ENCODE measurements around the gene DOC2B. TPM values are rescaled to one million over a fixed set of nuclear protein-coding genes. Genes with fewer than 3 reads are reported as not detected.

The DOC2B gene
- polyA plus RNA-seq, 1 donor (not counting 4 experiments of a cell fraction or from before 2014, with no cell fraction given): not detected

DNA sequence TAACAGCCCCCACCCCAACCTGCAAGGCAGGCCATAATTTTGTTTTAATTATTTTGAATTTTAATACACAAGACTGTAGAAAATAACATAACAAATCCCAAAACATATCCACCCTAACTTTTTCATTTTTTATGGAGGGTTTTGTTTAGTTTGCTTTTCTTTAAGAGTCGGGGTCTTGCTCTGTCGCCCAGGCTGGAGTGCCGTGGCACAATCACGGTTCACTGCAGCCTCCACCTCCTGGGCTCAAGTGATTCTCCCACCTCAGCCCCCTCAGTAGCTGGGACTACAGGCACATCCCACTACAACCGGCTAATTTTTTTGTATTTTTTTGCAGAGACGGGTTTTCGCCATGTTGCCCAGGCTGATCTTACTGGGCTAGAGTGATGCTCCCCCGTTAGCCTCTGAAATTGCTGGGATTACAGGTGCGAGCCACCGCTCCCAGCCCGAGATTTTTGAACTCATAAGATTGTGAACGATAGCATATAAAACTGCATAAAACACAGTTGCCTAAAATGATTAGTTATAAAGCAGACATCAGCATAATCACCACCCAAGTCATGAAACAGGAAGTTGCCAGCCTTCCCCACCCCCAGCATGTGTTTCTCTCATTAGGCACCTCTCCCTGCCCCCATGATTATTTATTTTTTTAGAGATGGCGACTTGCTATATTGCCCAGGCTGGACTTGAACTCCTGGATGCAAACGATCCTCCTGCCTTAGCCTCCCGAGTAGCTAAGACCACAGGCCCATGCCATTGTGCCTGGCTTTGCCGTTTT is 13.6 kb upstream of the DOC2B start:
- DNase-seq (ENCODE audit: low read depth, low spot score) (no peak), FAIRE-seq (no peak)
- Histone ChIP-seq H4K20me1 (ENCODE audit: control insufficient read depth, extremely low read depth, insufficient read depth, low read length) (no peaks in the 10 kb centered on the region), H3K36me3 (ENCODE audit: control insufficient read depth in 2 of 2, extremely low read depth in 1 of 2, insufficient read depth in 2 of 2, low read length in 2 of 2) (no peaks in the 10 kb centered on the region), H3K4me2 (ENCODE audit: control insufficient read depth, extremely low read depth, insufficient read depth, low read depth, low read length) (no peak overlapping the region), H3K4me3 (ENCODE audit: control insufficient read depth in 2 of 3, extremely low read depth in 1 of 3, insufficient read depth in 2 of 3, low read depth in 1 of 3, low read length in 3 of 3) (no peak overlapping the region), H3K4me1 (ENCODE audit: control insufficient read depth, extremely low read depth, insufficient read depth, low read length) (peaks cover 2% of the 10 kb centered on the region), H3K9me3 (ENCODE audit: control insufficient read depth, low read depth, low read length) (no peaks in the 10 kb centered on the region), H2AFZ (ENCODE audit: control insufficient read depth, low read length) (no peak overlapping the region), H3K79me2 (ENCODE audit: control insufficient read depth, insufficient read depth, low read length) (no peaks in the 10 kb centered on the region), H3K9ac (ENCODE audit: control insufficient read depth, extremely low read depth, insufficient read depth, low read length) (no peak overlapping the region), H3K27me3 (ENCODE audit: control insufficient read depth, extremely low read depth, insufficient read depth, low read length) (peaks cover 4% of the 10 kb centered on the region), H3K27ac (ENCODE audit: control insufficient read depth, insufficient read depth, low read length) (no peak overlapping the region), H3K9me1 (ENCODE audit: control insufficient read depth, extremely low read depth, insufficient read depth, low read length) (no peaks in the 10 kb centered on the region)
- TF ChIP-seq CTCF (optimal IDR thresholded peaks at IDR 0.05 in 1 of 3, IDR thresholded peaks at IDR 0.05 in 1 of 3, conservative IDR thresholded peaks at IDR 0.05 in 1 of 3; ENCODE audit: extremely low read depth in 1 of 3, insufficient read depth in 2 of 3, low read length in 3 of 3) (no peak), EZH2 (IDR thresholded peaks at IDR 0.05; ENCODE audit: low read length) (no peak)
- dilution Hi-C loops (cut with MboI; ENCODE audit: extremely low pct_ligation_motif_present, low sequenced_read_pairs): no loop called here

DNA sequence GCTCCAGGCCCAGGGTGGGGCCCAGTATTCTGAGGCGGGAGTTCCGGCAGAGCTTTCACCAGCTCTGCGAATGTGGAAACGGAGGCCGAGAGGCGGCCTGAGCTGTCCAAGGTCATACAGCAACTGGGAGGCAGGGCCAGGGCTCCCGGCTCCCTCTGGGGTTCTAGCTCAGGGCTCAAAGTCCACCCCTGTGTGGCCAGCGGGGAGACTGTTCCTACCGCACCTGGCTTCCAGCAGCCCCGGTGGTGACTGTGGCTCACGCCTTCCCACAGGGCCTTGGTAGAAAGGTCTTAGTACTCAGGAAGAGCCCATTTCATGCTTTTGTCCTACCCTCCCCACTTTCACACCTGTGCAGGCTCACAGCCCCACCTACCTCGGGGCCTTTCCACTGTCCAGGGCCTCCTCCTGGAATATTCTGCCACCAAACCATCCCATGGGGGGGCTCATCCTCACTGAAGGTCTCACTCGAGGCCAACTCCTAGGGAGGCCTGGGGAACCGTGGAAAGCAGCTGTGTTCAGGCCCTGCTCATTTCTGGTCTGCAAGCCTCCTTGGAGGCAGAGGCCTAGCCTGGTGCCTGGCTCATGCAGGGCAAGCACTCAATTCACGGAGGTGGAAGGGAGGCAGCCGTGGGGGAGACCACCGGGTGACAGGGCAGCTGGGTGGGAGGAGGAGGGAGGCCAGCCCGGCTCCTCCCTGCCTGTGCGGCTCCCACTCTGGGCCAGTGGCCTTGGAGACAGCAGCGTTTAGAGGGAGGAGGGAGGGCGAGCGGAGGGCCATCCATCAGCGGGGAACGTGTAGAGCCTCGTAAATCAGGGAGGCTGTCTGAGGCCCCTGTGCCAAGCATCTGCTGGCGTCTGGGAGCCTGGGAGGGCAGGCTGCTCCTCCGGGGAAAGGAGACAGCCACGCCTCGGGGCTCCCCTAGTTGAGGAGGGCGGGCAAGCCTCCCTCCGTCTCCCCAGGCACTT is 12.7 kb upstream of the DOC2B start:
- Histone ChIP-seq H3K9ac (ENCODE audit: control insufficient read depth, extremely low read depth, insufficient read depth, low read length) (no peak overlapping the region), H2AFZ (ENCODE audit: control insufficient read depth, low read length) (no peak overlapping the region), H3K4me2 (ENCODE audit: control insufficient read depth, extremely low read depth, insufficient read depth, low read depth, low read length) (no peak overlapping the region), H3K4me1 (ENCODE audit: control insufficient read depth, extremely low read depth, insufficient read depth, low read length) (no peaks in the 10 kb centered on the region), H3K79me2 (ENCODE audit: control insufficient read depth, insufficient read depth, low read length) (no peaks in the 10 kb centered on the region), H3K9me1 (ENCODE audit: control insufficient read depth, extremely low read depth, insufficient read depth, low read length) (no peaks in the 10 kb centered on the region), H3K4me3 (ENCODE audit: control insufficient read depth in 2 of 3, extremely low read depth in 1 of 3, insufficient read depth in 2 of 3, low read depth in 1 of 3, low read length in 3 of 3) (no peak overlapping the region), H3K36me3 (ENCODE audit: control insufficient read depth in 2 of 2, extremely low read depth in 1 of 2, insufficient read depth in 2 of 2, low read length in 2 of 2) (no peaks in the 10 kb centered on the region), H3K27ac (ENCODE audit: control insufficient read depth, insufficient read depth, low read length) (no peak overlapping the region), H3K9me3 (ENCODE audit: control insufficient read depth, low read depth, low read length) (no peaks in the 10 kb centered on the region), H3K27me3 (ENCODE audit: control insufficient read depth, extremely low read depth, insufficient read depth, low read length) (no peaks in the 10 kb centered on the region), H4K20me1 (ENCODE audit: control insufficient read depth, extremely low read depth, insufficient read depth, low read length) (no peaks in the 10 kb centered on the region)
- dilution Hi-C loops (cut with MboI; ENCODE audit: extremely low pct_ligation_motif_present, low sequenced_read_pairs): no loop called here
- DNase-seq (ENCODE audit: low read depth, low spot score) (no peak), FAIRE-seq (no peak)
- no peak for TF ChIP-seq EZH2 (IDR thresholded peaks at IDR 0.05; ENCODE audit: low read length)
- TF ChIP-seq CTCF (optimal IDR thresholded peaks at IDR 0.05 in 1 of 3, IDR thresholded peaks at IDR 0.05 in 1 of 3, conservative IDR thresholded peaks at IDR 0.05 in 1 of 3; ENCODE audit: extremely low read depth in 1 of 3, insufficient read depth in 2 of 3, low read length in 3 of 3): no peak
